Activated CD8-positive, alpha-beta T cell treated with anti-CD3 and anti-CD28 coated beads for 36 hours (primary cell): ENCODE data around the gene DYRK1A. TPM values are rescaled to one million over a fixed set of nuclear protein-coding genes. Genes with fewer than 3 reads are reported as not detected.
"Not testable (repeated sequence)": the region's sequence is repeated elsewhere in the genome, so short reads cannot be mapped to it uniquely, and the experiment has no call there.

ENCODE experiments used
- ATAC-seq: fragments of 200-7000 bp; cut with Tn5 transposase; one replicate; pipeline ENCODE4 v1.10.0; 2021; ENCODE audit warnings: mild to moderate bottlenecking, moderate library complexity
- CTCF ChIA-PET: fragments of 350-600 bp; sonication (Branson Sonifier 250); formaldehyde crosslinking; loops from one replicate; lab custom pipeline; 2021; ENCODE audit warnings: antibody characterized with exemption; lab: Charles Lee
- POLR2A ChIA-PET: fragments of 350-600 bp; sonication (Branson Sonifier 250); formaldehyde crosslinking; loops from one replicate; lab custom pipeline; 2021; ENCODE audit warnings: antibody characterized with exemption; lab: Charles Lee
- DNase-seq: peaks from one replicate; pipeline ENCODE4 v3.0.0-alpha.2; 2020
- H3K27ac Mint-ChIP-seq: one replicate; pipeline ENCODE4 v1.8.0; 2021; ENCODE audit warnings: mild to moderate bottlenecking, mixed read lengths
- H3K27me3 Mint-ChIP-seq: one replicate; pipeline ENCODE4 v1.8.0; 2021; ENCODE audit warnings: mixed read lengths
- H3K36me3 Mint-ChIP-seq: one replicate; pipeline ENCODE4 v1.8.0; 2021; ENCODE audit warnings: low read depth, mixed read lengths
- H3K4me1 Mint-ChIP-seq: one replicate; pipeline ENCODE4 v1.8.0; 2021; ENCODE audit warnings: low read depth, mixed read lengths
- H3K4me3 Mint-ChIP-seq: one replicate; pipeline ENCODE4 v1.8.0; 2021; ENCODE audit warnings: mild to moderate bottlenecking, moderate library complexity, mixed read lengths
- H3K9me3 Mint-ChIP-seq: one replicate; pipeline ENCODE4 v1.8.0; 2021; ENCODE audit warnings: mixed read lengths
- intact Hi-C: fragments of 100-400 bp; cut with micrococcal nuclease; formaldehyde crosslinking; loops from one replicate; pipeline ENCODE4 v1.10.0; 2022
- total RNA-seq, 2 experiments: library from RNA; stranded (reverse); gene quantifications; one replicate each; pipeline ENCODE4 v1.2.3, GENCODE V29; 2021
- TF ChIP-seq, protein P1 (sequence below): fragments of 200-600 bp; IDR thresholded peaks from one replicate; pipeline ENCODE4 v1.8.0; 2022; ENCODE audit warnings: antibody characterized with exemption, mild to moderate bottlenecking

DYRK1A gene
- total RNA-seq, 2 experiments from 2014 or later: 57.5 to 58.7 TPM

DNA sequence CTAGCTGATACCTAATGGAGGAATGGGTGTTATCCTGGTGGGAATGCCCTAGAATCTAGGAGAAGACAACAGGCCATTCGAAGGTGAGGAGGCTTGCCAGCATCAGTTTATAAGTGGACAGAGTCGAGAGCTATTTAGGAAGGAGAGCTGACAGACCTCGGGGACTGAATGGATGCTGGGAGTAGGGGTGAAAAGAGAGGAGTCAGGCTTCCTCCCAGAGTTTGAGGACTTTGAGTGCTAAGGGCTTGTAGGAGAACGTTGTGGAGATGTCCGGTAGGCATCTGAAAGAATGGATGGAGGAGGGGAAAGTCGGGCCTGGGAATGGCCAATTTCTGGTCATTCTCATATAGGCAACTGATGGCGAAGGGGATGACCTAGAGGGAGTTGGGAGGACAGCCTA, 155.1 kb downstream of the DYRK1A start:
- TF ChIP-seq, protein P1, sequence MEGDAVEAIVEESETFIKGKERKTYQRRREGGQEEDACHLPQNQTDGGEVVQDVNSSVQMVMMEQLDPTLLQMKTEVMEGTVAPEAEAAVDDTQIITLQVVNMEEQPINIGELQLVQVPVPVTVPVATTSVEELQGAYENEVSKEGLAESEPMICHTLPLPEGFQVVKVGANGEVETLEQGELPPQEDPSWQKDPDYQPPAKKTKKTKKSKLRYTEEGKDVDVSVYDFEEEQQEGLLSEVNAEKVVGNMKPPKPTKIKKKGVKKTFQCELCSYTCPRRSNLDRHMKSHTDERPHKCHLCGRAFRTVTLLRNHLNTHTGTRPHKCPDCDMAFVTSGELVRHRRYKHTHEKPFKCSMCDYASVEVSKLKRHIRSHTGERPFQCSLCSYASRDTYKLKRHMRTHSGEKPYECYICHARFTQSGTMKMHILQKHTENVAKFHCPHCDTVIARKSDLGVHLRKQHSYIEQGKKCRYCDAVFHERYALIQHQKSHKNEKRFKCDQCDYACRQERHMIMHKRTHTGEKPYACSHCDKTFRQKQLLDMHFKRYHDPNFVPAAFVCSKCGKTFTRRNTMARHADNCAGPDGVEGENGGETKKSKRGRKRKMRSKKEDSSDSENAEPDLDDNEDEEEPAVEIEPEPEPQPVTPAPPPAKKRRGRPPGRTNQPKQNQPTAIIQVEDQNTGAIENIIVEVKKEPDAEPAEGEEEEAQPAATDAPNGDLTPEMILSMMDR: no peak
- ChIA-PET CTCF (interaction anchor here (0.9 kb wide), 1 partner anchor 355 kb away, joined by 3 read pairs; no protein-coding TSS in a partner anchor), POLR2A (interaction anchor here (1.3 to 1.5 kb wide), 2 partner anchors 10 to 13 kb away, joined by 3 read pairs; no protein-coding TSS in a partner anchor)

DNA sequence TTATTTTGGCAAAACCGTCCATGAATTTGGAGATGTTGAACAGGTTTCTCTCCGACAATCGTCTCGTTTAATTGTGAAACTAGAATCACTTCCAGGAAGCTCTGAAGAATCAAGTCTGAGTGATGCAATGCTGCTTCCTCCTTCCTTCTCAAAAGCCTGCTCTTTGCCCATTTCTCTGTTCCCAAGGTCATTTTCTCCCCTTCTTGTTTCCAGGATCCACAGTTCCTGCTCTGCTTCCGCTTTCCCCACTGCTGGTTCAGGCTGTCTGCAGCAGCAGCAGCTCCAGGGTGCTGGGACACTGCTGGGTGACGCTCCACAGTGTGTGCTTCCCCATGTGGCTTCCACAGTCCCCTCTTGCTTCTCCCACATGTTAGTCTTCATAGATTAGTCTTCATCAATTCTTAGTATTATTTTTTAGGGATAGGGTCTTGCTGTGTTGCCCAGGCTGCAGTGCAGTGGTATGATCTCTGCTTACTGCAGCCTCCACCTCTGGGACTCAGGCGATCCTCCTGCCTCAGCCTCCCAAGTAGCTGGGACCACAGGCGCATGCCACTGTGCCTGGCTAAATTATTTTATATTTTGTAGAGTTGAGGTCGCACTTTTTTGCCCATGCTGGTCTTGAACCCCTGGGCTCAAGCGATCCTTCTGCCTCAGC, 156.2 kb downstream of the DYRK1A start:
- ChIA-PET POLR2A (interaction anchor here (1.3 kb wide), 1 partner anchor 11 kb away, joined by 3 read pairs; no protein-coding TSS in a partner anchor), CTCF (no interaction called here)
- Mint-ChIP-seq H3K27ac (no peak overlapping the region), H3K36me3 (no peaks in the 10 kb centered on the region), H3K4me1 (peaks cover 3% of the 10 kb centered on the region), H3K4me3 (no peak overlapping the region), H3K9me3 (no peaks in the 10 kb centered on the region), H3K27me3 (no peaks in the 10 kb centered on the region)
- ATAC-seq (no peak), DNase-seq (no peak)
- intact Hi-C loops: no loop called here
- TF ChIP-seq, protein P1: no peak

More for the DNA sequence above, 155.1 kb downstream of the DYRK1A start:
- no peak overlapping the region for H3K4me3 Mint-ChIP-seq
- H3K27ac Mint-ChIP-seq: no peak overlapping the region
- H3K36me3 Mint-ChIP-seq: peaks cover 7% of the 10 kb centered on the region
- intact Hi-C loops: no loop called here
- DNase-seq: no peak
- peaks cover 3% of the 10 kb centered on the region for H3K4me1 Mint-ChIP-seq
- ATAC-seq: no peak
- no peaks in the 10 kb centered on the region for H3K27me3 Mint-ChIP-seq
- no peaks in the 10 kb centered on the region for H3K9me3 Mint-ChIP-seq

DNA sequence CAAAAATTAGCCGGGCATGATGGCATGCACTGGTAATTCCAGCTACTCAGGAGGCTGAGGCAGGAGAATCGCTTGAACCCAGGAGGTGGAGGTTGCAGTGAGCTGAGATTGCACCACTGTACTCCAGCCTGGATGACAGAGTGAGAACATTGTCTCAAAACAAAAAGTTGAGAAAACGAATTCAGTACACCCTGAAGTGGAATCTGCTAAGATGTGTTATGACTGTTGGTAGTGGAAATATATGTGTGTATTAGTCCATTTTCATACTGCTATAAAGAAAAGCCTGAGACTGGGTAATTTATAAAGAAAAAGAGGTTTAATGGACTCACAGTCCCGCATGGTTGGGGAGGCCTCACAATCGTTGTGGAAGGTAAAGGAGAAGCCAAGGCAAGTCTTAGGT, 158.4 kb downstream of the DYRK1A start:
- H3K36me3 Mint-ChIP-seq, H3K27ac Mint-ChIP-seq, DNase-seq, H3K4me1 Mint-ChIP-seq, CTCF ChIA-PET, intact Hi-C loops, H3K27me3 Mint-ChIP-seq, ATAC-seq, H3K9me3 Mint-ChIP-seq, H3K4me3 Mint-ChIP-seq: not testable (repeated sequence)
- POLR2A ChIA-PET: interaction anchor here (1.0 kb wide), 1 partner anchor 16 kb away, joined by 3 read pairs; no protein-coding TSS in a partner anchor

DNA sequence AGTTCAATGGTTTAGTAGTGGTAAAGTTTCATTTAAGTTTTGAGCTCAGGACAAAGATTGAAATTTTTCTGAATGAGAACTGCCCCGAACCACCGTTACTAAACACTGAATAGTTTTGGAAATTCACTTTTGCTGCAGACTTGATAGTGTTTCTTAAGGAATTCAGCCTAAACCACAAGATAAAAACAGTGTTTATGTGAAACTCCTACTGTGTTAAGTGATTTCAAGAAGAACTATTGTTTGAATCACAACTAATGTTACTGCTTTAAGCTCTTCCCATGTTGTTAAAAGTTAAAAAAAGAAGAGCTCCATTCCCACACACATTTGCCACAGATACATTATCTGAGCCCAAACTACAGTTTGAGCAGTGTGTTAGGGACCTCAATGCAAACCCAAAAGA, 159.2 kb downstream of the DYRK1A start:
- TF ChIP-seq, protein P1: no peak
- intact Hi-C loops: no loop called here
- Mint-ChIP-seq H3K4me3 (no peak overlapping the region), H3K27me3 (peaks cover 8% of the 10 kb centered on the region), H3K36me3 (no peaks in the 10 kb centered on the region), H3K4me1 (peaks cover 7% of the 10 kb centered on the region), H3K27ac (no peak overlapping the region), H3K9me3 (no peaks in the 10 kb centered on the region)
- CTCF ChIA-PET: interaction anchor here (0.8 kb wide), 1 partner anchor 9 kb away, joined by 4 read pairs; no protein-coding TSS in a partner anchor
- ATAC-seq (no peak), DNase-seq (no peak)
- POLR2A ChIA-PET: interaction anchor here (1.1 kb wide), 1 partner anchor 12 kb away, joined by 3 read pairs; no protein-coding TSS in a partner anchor

DNA sequence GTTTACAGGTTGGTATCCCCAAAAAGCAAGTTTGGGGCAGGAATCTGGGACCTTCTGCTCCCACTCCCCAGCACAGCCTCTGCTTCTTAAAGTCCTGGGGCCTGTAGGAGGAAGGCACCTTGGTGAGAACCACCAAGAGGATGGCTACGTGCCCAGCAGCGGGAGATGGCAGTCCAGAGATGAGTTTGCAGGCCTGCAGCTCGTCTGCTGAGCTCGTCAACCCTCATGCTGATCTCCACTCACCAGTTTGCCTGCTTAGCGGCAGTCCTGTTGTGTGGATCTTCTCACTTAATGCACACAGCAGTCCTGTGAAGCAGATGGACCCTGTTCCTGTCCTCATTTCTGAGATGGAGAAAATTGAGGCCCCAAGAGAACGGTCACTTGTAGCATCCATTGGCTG, 160.5 kb downstream of the DYRK1A start:
- intact Hi-C loops: no loop called here
- TF ChIP-seq, protein P1: no peak
- Mint-ChIP-seq H3K36me3 (no peaks in the 10 kb centered on the region), H3K4me3 (no peak overlapping the region), H3K9me3 (no peaks in the 10 kb centered on the region), H3K4me1 (peaks cover 7% of the 10 kb centered on the region), H3K27me3 (peaks cover 14% of the 10 kb centered on the region), H3K27ac (no peak overlapping the region)
- no peak for ATAC-seq
- CTCF ChIA-PET: no interaction called here
- no peak for DNase-seq
- POLR2A ChIA-PET: interaction anchor here (0.9 to 1.1 kb wide), 2 partner anchors 15 to 183 kb away, joined by 3 read pairs; no protein-coding TSS in a partner anchor
